Measurements from ENCODE around the gene PRKAG1. TPM values are rescaled to one million over a fixed set of nuclear protein-coding genes. Genes with fewer than 3 reads are reported as not detected.

PRKAG1 gene
- total and polyA plus RNA-seq, 8 donors: 18.2 to 33.4 (median 26.3) TPM

DNA sequence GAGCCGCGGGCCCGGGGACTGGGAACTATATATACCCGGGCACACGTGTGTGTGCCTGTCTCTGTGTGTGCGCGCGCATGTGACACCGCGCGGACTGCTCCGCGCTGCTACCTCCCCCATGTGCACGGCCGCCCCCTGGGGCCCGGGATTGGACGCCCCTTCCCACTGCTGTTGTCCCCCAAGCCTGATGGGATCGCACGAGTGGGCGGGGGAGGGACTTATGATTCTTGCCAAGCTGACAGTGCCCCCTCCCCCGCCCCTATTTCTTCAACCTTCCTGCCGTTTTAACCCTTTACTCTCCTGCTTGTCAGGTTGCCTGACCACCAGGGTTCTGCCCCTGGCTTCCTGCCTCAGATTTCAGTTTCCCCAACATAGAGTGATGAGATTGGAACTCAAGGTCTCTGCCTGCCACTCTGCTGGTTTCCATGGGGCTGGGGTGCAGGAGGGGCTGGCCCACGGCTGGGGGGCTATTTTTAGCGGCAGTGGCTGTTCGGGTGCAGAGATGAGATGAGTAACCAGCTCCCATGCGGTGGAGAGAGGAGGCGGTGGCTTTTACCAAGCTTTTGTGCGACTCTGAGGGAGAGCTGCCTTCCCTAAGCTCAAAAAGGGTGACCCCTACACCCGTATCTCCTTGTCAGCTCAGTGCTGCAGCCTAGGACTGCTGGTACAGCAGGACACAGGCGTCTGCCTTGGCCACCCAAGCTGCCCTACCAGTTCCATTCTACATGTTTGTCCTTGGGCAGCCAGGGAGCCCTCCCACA lies 19.0 kb downstream of the PRKAG1 start, which contains the start of gene DDN:
Gene DDN (minus strand): TSS at position 5 of the 761 bp plus-strand sequence. CDS start 88 bp downstream, outside the sequence.
- H3K36me3 ChIP-seq: peaks cover 0 to 21% (median 4%) of the 10 kb centered on the region in 3 donors
- TF ChIP-seq, protein P1, sequence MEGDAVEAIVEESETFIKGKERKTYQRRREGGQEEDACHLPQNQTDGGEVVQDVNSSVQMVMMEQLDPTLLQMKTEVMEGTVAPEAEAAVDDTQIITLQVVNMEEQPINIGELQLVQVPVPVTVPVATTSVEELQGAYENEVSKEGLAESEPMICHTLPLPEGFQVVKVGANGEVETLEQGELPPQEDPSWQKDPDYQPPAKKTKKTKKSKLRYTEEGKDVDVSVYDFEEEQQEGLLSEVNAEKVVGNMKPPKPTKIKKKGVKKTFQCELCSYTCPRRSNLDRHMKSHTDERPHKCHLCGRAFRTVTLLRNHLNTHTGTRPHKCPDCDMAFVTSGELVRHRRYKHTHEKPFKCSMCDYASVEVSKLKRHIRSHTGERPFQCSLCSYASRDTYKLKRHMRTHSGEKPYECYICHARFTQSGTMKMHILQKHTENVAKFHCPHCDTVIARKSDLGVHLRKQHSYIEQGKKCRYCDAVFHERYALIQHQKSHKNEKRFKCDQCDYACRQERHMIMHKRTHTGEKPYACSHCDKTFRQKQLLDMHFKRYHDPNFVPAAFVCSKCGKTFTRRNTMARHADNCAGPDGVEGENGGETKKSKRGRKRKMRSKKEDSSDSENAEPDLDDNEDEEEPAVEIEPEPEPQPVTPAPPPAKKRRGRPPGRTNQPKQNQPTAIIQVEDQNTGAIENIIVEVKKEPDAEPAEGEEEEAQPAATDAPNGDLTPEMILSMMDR (IDR thresholded peaks at IDR 0.05): no peak
- ATAC-seq (peak; percentile 29 to 48 (median 37)), FAIRE-seq (no peak), DNase-seq (peak in 1 of 6 donors; percentile 79)
- H3K27me3 ChIP-seq: no peaks in the 10 kb centered on the region
- intact Hi-C loops (cut with DNase I): no loop called here
- H3K4me1 ChIP-seq: peaks cover 8 to 12% (median 9%) of the 10 kb centered on the region in 3 donors
- H3K9me3 ChIP-seq: no peaks in the 10 kb centered on the region
- H3K4me3 ChIP-seq: peak within 1 kb of the TSS; percentile 6 to 54 (median 30)
- no peak within 1 kb of the TSS for H3K27ac ChIP-seq
- WGBS, 2 donors: 2% methylated on average over 30 of the region's 30 CpGs

DNA sequence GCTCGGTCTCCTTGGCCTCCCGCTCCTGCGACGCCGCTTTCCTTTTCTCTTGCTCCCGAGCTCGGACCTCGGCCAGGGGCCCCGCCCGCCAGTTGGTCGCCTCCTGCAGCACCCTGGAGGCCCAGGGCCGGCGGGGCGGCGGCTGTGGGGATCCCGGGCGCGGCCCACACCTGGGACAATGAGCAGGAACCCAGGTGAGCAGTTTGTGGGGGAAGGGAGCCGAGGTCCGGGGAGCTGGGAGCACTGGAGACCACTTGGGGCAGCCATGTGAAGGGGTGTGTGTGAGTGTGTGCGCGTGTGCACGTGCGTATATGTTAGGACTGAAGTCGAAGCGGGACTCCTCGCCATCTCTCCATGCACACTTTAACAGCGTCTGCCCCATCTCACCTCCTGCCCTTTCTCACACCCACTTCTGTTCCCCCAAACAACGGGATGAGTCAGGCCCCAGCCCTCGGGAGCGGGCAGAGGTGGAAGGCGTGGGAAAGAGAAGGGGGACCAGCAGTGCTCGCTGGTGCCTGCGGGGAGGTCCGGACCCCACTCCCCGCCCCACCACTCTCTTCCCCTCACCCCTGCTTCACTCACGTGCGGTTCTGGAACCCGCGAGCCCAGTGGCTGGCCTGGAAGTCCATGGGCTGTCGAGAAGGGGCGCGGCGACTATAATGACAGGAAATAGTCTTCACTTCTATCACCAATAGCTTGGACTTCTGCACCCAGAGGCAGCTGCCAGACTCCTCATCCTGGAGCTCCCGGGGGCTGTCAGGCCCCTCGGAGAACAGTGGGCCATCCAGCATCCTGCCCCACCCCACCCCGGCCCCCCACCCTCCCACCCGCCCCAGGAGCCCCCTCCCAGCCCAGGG lies 19.9 kb downstream of the PRKAG1 start:
- peaks cover 0 to 14% (median 4%) of the 10 kb centered on the region in 3 donors for H3K36me3 ChIP-seq
- FAIRE-seq (no peak), DNase-seq (peak in 2 of 6 donors; percentile 42 to 72), ATAC-seq (peak; percentile 3 to 6 (median 4))
- H3K4me1 ChIP-seq: peaks cover 8 to 12% (median 9%) of the 10 kb centered on the region in 3 donors
- H3K27ac ChIP-seq: no peak overlapping the region
- intact Hi-C loops (cut with DNase I): no loop called here
- H3K9me3 ChIP-seq: no peaks in the 10 kb centered on the region
- TF ChIP-seq, protein P1 (IDR thresholded peaks at IDR 0.05): no peak
- H3K27me3 ChIP-seq: no peaks in the 10 kb centered on the region
- WGBS, 2 donors: 2% methylated on average over 40 to 48 of the region's 48 CpGs
- peak overlapping the region; percentile 6 to 54 (median 30) for H3K4me3 ChIP-seq

DNA sequence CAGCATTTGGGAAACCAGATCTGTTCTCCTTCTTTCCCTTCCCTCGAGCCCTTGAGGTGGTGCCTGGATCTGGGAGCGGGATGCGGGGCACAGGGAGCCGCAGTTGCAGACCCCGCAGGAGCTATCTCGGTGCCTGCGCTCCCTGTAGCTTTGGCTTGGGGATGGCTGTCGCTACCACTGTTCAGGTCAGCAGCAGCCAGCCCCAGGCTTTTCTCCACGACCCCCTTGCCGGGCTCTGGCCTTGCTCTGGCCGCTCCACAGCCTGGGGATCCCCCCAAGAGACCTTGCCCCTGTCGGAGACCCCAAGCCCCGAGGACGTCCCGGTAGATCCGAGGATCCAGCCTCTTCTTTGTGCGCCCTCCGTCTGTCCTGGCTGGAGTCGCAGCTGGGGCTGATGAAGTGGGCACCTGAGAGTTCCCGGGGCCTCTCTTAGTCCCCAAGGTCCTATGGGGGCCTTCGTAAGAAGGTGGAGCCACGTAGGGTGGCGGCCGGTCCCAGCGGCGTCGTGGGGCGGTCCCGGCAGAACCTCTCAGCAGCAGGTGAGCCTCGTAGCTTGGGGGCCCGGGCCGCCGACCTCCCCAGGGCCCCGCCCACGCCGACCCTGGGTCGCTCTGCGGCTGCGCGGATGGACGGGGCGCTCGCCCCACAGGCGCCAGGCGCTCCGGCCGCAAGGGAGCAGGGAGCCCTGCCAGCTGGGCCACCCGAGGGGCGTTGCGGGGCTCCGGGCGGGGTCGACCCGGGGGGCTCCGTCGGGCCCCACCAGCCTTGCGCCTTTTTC lies 20.7 kb downstream of the PRKAG1 start:
- ATAC-seq (peak in 3 of 4 donors; percentile 5 to 31 (median 24)), FAIRE-seq (no peak), DNase-seq (peak in 3 of 6 donors; percentile 54 to 76 (median 70))
- intact Hi-C loops (cut with DNase I): no loop called here
- peaks cover 0 to 5% (median 4%) of the 10 kb centered on the region in 3 donors for H3K36me3 ChIP-seq
- H3K27ac ChIP-seq: no peak overlapping the region
- no peaks in the 10 kb centered on the region for H3K27me3 ChIP-seq
- H3K4me3 ChIP-seq: peak overlapping the region; percentile 6 to 54 (median 30)
- TF ChIP-seq, protein P1 (IDR thresholded peaks at IDR 0.05): no peak
- H3K4me1 ChIP-seq: peaks cover 8 to 12% (median 9%) of the 10 kb centered on the region in 3 donors
- no peaks in the 10 kb centered on the region for H3K9me3 ChIP-seq
- 11 to 12% methylated on average over 48 to 57 of the region's 57 CpGs for WGBS, 2 donors

DNA sequence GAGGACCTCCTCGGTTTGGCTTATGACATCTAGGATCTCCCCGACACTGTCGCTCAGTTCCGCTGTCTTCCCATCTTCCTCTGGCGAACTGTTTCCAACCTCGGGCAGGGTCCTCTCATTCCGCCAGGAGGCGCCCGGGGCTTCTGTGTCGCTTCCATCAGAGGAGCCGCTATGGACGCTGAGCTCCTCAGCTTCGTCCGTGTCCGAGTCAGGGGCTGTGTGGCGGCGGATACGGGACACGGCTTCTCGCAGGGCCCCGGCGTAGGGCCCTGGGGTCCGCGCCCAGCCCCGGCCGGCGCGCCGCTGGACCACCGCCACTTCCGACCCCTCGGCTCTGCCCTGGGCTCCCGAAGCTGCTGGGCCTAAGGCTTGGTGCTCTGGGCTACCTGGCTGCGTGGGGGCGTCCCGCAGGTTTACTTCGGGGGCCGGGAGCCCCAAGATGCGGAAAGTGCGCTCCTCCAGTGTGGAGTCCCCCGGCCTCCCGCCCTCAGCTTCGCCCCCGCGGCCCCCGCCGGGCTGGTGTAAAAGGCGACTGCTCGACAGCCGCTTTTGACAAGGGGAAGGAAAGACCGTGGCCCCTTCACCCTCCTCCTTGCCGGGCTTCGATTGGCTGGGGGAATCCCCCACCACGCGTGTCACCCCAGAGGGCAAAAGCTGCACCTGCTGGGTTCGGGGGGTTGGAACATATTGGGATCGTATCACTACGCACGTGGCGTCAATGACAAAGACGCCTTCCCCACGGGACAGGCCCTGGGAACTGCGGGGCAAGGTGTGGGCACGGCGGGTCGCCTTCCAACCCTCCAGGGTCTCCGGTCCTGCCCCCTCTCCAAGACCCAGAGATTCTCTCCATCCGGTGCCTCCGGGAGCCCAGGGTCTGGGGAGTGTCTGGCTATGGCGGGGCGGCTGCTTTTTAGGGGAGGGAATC lies 21.5 kb downstream of the PRKAG1 start:
- WGBS, 2 donors: 27 to 28% methylated on average over 63 to 71 of the region's 71 CpGs
- H3K4me1 ChIP-seq: peaks cover 8 to 12% (median 9%) of the 10 kb centered on the region in 3 donors

More for the DNA sequence above, 21.5 kb downstream of the PRKAG1 start:
- peak; percentile 49 to 87 (median 68) for DNase-seq
- intact Hi-C loops (cut with DNase I): no loop called here
- Histone ChIP-seq H3K36me3 (peaks cover 0 to 4% (median 0%) of the 10 kb centered on the region in 3 donors), H3K27ac (no peak overlapping the region), H3K9me3 (no peaks in the 10 kb centered on the region), H3K27me3 (no peaks in the 10 kb centered on the region), H3K4me3 (peak overlapping the region in 3 of 4 donors; percentile 20 to 40 (median 27))
- FAIRE-seq: no peak
- ATAC-seq: peak; percentile 59 to 74 (median 68)
- TF ChIP-seq, protein P1 (IDR thresholded peaks at IDR 0.05): peak; percentile 26 to 58 (median 47)

Data from pancreas (tissue), 10 donors.